Thyroid gland (tissue), 4 donors: Measurements from ENCODE around the gene PER3.

Source experiments
- POLR2A ChIP-seq, 2 donors: fragments of 450-650 bp; IDR thresholded peaks; one replicate each; pipeline ENCODE4 v1.6.1; 2017; ENCODE audit warnings: antibody characterized with exemption in 2 of 2, mild to moderate bottlenecking in 2 of 2, moderate library complexity in 1 of 2
- TF ChIP-seq, protein P1 (sequence below), 6 experiments: fragments of 200-600 bp in 3 of 6; fragments of 450-650 bp in 3 of 6; sonication (generic) in 3 of 6; IDR thresholded peaks; one replicate each; pipeline ENCODE4 v1.5.1; 2016 to 2019; ENCODE audit warnings: antibody characterized with exemption in 6 of 6, mild to moderate bottlenecking in 2 of 6, inconsistent platforms in 1 of 6, moderate library complexity in 1 of 6

DNA sequence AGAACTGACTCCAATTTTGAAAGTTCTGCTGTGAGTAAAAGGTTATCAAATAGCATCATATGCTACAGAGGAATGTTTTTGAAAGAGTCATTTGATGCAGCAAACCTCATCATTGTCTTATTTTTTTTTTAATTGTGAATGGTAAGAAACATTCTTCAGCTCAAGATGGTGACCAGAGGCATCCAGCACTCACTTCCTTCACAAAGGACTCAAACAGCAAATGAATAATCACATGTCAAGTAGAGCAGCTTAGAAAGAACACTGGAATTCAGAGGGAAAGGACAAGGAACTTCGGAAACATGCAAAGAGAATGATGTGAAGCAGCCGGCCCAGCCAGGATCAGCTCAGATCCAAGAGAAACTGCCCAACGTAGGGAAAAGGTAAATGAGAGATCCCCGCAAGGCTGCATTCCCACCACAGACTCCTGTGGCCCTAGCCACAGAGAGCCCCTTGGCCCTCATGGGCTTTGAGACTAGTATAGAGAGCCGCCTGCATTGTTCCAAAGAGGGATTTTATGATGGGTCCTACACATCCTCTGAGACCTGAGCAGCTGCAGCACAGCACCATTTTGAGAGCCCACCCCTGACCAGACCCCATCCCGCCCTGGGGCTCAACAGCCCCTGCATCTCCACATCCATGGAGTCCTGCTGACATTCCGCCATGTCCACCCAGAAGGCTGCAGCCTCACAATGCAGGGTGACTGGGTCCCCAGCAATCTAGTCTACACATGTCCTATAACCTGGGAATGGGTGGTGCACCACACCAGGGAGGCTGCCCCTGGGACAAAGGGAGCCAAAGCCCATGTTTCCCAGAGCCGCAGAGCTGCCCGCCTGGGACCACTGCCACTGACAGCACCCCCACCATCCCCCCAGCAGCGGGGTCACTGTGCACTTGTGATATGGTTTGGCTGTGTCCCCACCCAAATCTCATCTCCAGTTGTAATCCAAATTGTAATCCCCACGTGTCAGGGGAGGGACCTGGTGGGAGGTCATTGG, 90.0 kb downstream of the PER3 start:
- TF ChIP-seq, protein P1, sequence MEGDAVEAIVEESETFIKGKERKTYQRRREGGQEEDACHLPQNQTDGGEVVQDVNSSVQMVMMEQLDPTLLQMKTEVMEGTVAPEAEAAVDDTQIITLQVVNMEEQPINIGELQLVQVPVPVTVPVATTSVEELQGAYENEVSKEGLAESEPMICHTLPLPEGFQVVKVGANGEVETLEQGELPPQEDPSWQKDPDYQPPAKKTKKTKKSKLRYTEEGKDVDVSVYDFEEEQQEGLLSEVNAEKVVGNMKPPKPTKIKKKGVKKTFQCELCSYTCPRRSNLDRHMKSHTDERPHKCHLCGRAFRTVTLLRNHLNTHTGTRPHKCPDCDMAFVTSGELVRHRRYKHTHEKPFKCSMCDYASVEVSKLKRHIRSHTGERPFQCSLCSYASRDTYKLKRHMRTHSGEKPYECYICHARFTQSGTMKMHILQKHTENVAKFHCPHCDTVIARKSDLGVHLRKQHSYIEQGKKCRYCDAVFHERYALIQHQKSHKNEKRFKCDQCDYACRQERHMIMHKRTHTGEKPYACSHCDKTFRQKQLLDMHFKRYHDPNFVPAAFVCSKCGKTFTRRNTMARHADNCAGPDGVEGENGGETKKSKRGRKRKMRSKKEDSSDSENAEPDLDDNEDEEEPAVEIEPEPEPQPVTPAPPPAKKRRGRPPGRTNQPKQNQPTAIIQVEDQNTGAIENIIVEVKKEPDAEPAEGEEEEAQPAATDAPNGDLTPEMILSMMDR (IDR thresholded peaks at IDR 0.05): no peak
- TF ChIP-seq POLR2A (IDR thresholded peaks at IDR 0.05): no peak
